ENCODE results near the gene SCYL3.
"Not testable (repeated sequence)": the region's sequence is repeated elsewhere in the genome, so short reads cannot be mapped to it uniquely, and the experiment has no call there.

SCYL3 gene, protein sequence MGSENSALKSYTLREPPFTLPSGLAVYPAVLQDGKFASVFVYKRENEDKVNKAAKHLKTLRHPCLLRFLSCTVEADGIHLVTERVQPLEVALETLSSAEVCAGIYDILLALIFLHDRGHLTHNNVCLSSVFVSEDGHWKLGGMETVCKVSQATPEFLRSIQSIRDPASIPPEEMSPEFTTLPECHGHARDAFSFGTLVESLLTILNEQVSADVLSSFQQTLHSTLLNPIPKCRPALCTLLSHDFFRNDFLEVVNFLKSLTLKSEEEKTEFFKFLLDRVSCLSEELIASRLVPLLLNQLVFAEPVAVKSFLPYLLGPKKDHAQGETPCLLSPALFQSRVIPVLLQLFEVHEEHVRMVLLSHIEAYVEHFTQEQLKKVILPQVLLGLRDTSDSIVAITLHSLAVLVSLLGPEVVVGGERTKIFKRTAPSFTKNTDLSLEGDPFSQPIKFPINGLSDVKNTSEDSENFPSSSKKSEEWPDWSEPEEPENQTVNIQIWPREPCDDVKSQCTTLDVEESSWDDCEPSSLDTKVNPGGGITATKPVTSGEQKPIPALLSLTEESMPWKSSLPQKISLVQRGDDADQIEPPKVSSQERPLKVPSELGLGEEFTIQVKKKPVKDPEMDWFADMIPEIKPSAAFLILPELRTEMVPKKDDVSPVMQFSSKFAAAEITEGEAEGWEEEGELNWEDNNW

DNA sequence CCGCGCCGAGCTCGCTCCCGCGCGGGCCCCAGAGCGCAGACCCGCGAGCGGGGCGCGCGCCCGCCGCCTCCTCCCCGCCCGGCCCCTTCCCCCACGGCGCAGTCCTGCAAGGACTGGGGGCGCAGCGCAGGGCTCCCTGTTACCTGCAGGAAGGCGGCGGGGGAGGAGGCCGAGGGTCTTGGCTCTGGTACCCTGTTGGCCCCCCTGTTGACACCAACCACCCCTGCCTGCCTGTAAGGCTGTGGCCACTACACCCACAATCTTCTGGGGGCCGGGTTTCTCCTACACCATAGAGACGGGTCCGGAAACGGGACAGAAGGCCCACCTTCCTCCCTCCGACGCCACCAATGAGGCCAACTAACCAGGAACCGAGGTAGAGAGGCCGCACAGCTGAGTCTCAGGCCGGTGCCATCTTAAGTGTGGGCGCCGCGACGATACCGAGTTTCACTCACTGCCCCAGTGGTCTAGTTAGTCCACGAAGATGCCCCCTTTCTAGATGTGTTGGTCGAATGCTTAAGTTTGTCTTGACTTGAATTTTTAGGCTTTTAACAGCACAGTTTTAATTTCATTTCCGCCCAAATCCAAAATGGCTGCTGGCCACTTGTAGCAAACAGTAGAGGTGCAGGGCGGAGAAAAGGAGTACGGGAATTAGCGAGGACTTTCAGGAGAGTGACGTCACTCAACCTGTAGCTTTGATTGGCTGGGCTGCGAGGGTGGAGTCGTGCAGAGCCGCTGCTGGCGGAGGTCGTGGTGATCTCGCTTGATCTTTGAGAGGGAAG is at the start of gene SCYL3:
Gene SCYL3 (minus strand): TSS at position 252 of the 779 bp plus-strand sequence. CDS start 5,056 bp downstream, outside the sequence.
- DNase-seq, result peak; percentile 97

- peak; percentile 42 for DNase-seq
Observed at GRCh38 chr1:169941982-169942830, 48.5 kb upstream of the SCYL3 start.

- no peak for DNase-seq
Observed at GRCh38 chr1:169933984-169934725, 40.5 kb upstream of the SCYL3 start.

GRCh38 chr1:169931795-169932231 is 38.1 kb upstream of the SCYL3 start:
- no peak for DNase-seq

GRCh38 chr1:169929210-169929526 is 35.5 kb upstream of the SCYL3 start:
- no peak for DNase-seq

DNA sequence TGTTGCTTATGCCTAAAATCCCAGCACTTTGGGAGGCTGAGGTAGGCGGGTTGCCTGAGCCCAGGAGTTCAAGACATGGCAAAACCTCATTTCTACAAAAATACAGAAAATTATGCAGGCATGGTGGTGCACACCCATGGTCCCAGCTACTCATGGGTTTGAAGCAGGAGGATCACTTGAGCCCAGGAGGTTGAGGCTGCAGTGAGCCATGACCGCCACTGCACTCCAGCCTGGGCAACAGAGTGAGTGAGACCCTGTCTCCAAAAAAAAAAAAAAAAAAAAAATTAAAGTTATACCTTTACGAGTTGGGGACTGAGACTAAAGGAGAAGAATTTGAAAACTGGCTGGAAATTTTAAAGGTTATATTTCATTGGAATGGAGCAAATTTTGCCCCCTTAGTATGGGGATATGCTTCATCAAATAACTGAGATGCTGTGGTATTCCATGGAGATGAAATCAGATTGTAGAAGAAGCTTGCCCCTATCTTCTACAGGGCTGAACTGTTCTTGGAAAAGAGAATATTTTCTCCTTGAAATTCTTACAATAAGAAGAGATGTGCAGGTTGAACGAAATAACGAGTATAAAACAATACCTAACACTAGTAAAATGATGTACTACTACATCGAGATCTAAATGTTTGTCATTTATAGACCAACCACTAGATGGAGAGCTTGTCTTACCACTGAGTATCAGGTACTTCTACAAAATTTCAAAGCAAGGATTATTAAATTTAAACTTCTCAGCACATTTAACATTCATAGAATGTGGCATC is 34.9 kb upstream of the SCYL3 start:
- DNase-seq, result no peak

- no peak for DNase-seq
Observed at GRCh38 chr1:169925505-169926482, 32.1 kb upstream of the SCYL3 start.

GRCh38 chr1:169924829-169925228 is 31.1 kb upstream of the SCYL3 start:
- no peak for DNase-seq

DNA sequence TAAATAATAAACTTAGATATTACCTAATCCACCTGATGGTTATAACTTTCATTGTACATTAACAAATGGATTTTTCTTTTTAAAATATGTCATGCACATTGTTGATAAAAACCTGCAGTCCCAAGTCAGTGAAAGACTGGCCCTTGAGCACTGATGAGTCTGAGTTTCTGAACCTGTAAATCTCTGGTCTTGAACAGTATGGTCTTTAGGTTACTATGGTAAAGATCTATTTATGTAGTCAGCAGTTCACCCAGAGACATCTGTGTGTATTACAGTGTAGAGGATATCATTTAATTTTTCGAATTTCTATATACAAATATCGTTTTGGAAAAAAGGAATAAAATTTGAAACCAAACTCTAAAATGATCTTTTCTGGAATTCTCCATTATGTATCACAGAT is 30.4 kb upstream of the SCYL3 start:
- no peak for DNase-seq

- no peak for DNase-seq
Observed at GRCh38 chr1:169921080-169921479, 27.4 kb upstream of the SCYL3 start.

- no peak for DNase-seq
Observed at GRCh38 chr1:169918927-169919326, 25.2 kb upstream of the SCYL3 start.

- DNase-seq, result not testable (repeated sequence)
Observed at GRCh38 chr1:169918220-169918619, 24.5 kb upstream of the SCYL3 start.

DNA sequence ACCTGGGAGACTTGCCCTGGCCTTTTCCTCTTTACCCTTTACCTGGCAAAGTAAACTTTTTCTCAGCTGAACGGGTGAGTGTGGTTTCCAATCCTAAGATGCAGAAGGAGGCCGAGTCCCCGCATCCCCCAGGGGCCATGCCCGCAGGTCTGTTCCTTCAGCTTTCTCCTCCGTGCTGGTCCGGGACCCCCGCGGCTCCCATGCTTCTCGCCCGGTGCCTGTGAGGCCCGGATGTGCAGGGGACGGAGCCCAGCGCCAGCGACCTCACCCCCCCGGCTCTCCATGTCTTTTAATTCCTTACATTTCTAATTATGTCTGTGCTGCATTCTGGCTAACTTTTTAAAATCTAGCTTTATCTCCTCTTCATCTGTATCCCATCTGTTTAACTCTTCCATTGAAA is 21.5 kb upstream of the SCYL3 start:
- DNase-seq, result no peak

DNA sequence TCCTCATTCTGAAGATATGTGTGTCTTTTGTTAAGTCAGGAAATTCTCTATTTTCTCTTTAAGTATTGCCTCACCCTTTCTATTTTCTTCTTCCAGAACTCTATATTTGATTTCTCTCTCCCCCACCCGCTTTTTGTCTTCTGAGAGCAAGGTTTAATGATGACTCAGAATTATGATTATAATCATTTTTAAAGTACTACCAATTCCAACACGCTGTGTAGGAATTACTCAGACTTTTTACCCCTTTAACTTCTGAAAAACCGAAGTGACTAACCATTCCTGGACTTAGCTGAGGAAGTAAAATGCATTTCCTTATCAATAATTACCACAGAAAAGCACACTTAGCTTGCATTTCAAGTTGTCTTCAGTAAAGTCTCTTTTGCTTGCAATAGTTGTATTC is 20.8 kb upstream of the SCYL3 start:
- no peak for DNase-seq

DNA sequence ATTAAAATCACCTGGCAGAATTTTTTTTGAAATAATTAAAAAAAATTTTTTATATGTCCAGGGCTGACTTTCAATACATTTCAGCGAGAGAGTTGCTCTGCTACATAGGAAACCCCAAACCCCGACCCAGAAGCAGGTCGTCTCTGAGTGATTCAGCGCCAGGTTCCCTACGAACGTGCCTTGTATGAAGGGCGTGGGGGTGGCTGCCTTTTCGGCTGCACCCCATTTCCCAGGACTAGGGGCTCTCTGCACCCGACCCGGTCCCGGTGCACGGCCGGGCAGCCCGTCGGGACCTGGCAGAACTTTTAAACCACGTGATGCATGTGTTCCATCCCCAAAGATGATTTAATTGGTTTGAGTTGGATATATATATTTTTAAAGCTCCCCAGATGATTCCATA is 15.8 kb upstream of the SCYL3 start:
- no peak for DNase-seq

- no peak for DNase-seq
Observed at GRCh38 chr1:169906938-169907337, 13.2 kb upstream of the SCYL3 start.

DNA sequence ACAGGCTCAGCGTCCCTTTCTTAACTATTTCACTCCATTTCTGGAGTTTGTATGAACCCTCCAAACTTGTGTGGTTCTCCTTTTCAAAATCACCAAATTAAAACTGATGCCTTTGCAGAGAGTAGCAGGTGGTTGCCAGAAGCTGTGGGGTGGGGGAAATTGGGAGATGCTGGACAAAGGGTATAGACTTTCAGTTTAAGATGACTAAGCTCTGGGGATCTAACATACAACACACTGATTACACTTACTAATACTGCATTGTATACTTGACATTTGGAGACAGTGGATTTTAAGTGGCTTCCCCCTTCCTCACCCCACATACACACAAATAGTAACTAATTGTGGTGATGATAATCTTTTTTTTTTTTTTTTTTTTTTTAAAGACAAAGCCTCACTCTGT is 11.1 kb upstream of the SCYL3 start:
- DNase-seq, result no peak

GRCh38 chr1:169902751-169903150 is 9.1 kb upstream of the SCYL3 start:
- no peak for DNase-seq

GRCh38 chr1:169901115-169901514 is 7.4 kb upstream of the SCYL3 start:
- DNase-seq, result no peak

DNA sequence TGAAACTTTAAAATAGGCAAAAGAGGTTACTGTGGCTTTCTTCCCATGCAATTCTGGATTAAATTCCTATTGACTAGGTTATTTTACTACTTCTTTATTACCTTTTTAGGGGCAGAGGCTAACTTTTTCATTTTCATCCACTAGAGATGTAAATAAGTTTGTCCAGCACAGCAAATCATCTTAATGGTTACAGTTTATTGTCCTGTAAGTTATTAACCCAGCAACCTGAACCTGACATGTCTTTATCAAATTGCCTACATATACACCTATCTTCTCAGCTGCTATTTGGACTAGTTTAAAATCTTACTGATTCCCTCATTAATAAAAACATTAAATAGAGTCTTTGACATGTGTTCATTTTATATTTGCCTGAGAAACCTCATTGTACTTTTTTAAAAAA is 6.9 kb upstream of the SCYL3 start:
- DNase-seq, result no peak

All from right forelimb (tissue), 1 donor.